ENCODE measurements around the gene CABP4.

Gene CABP4

DNA sequence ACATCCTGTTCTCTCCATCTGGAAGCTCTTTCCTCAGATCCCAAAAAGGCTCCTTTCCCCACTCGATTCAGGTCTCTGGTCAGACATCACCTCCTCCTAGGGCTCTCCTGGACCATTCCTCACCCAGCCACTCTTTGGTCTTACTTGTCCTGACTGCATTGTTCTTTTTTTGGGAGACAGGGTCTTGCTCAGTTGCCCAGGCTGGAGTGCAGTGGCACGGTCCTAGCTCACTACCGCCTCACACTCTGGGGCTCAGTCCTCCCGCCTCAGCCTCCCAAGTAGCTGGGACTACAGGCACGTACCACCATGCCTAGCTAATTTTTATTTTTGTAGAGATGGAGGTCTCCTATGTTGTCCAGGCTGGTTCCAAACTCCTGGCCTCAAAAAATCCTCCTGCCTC, 9.6 kb upstream of the CABP4 start:
- Histone ChIP-seq H3K9me3 (ENCODE audit: low read length) (no peaks in the 10 kb centered on the region), H3K27me3 (ENCODE audit: insufficient read depth, low read length) (no peaks in the 10 kb centered on the region), H3K4me1 (ENCODE audit: insufficient read depth, low read length) (peaks cover 8% of the 10 kb centered on the region), H3K36me3 (ENCODE audit: insufficient read depth, low read length) (peaks cover 7% of the 10 kb centered on the region), H3K4me3 (ENCODE audit: low read length) (no peak overlapping the region), H2AFZ (ENCODE audit: low read depth, low read length) (no peak overlapping the region)

DNA sequence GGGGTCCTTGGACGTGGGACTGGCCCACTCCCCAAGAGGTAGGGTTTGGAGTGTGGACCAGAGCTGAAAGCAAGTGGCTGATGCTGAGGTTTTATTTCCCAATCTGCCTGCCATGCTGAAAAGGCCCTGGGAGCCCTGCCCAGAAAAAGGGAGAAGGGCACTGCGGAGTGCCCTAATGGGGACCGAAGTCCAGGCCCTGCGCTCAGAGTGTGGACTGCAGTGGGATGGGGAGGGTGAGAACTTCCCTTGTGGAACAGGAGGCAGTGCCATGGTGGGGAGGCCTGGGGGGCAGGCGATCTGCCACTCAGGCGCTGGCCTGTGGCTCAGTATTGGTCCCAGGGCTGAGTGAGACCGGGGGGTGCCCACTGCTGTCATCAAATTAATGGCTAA, 6.9 kb upstream of the CABP4 start:
- no peak overlapping the region for H3K4me3 ChIP-seq (ENCODE audit: low read length)
- H3K9me3 ChIP-seq (ENCODE audit: low read length), result no peaks in the 10 kb centered on the region
- peaks cover 3% of the 10 kb centered on the region for H3K4me1 ChIP-seq (ENCODE audit: insufficient read depth, low read length)
- no peaks in the 10 kb centered on the region for H3K36me3 ChIP-seq (ENCODE audit: insufficient read depth, low read length)
- no peak overlapping the region for H2AFZ ChIP-seq (ENCODE audit: low read depth, low read length)
- no peaks in the 10 kb centered on the region for H3K27me3 ChIP-seq (ENCODE audit: insufficient read depth, low read length)

DNA sequence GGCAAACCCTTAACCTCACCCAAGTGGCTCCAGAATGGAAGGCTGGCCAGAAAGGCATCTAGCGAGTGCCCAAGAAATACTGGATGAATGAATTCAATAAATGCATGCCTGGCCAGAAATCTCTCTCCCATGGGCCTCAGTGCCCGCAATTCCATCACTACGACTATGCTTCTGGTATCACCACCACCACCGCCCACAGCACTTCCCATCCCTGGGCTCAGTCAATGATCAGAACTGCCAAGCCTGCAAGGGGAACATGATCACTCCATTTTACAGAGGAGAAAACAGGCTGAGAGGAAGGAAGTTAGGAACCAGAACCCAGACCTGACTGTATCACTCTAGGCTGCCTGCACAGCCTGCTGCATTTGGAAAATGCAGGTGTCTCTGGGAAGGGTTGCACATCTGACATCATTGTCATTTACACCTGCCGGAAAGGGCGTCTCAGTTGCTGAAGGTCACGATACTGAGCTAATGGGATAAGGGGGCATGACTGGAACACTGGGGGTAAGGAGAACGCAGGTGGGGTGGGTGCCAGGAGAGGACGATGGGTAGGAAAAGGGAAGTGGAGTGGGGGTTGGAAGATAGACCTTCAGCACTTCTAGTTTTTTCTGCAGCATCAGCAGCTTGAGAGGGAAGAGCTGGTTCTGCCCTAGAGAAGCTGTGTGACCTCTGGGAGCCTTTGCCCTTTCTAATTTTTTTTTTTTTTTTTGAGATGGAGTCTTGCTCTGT, 5.9 kb upstream of the CABP4 start:
- no peaks in the 10 kb centered on the region for H3K36me3 ChIP-seq (ENCODE audit: insufficient read depth, low read length)
- no peak overlapping the region for H3K4me3 ChIP-seq (ENCODE audit: low read length)
- H3K27me3 ChIP-seq (ENCODE audit: insufficient read depth, low read length), result no peaks in the 10 kb centered on the region
- H2AFZ ChIP-seq (ENCODE audit: low read depth, low read length), result no peak overlapping the region
- no peaks in the 10 kb centered on the region for H3K9me3 ChIP-seq (ENCODE audit: low read length)
- H3K4me1 ChIP-seq (ENCODE audit: insufficient read depth, low read length), result peaks cover 3% of the 10 kb centered on the region

- H3K4me3 ChIP-seq (ENCODE audit: low read length), result no peak overlapping the region
- H3K9me3 ChIP-seq (ENCODE audit: low read length), result no peaks in the 10 kb centered on the region
- H3K27me3 ChIP-seq (ENCODE audit: insufficient read depth, low read length), result no peaks in the 10 kb centered on the region
- no peak overlapping the region for H2AFZ ChIP-seq (ENCODE audit: low read depth, low read length)
- H3K4me1 ChIP-seq (ENCODE audit: insufficient read depth, low read length), result peaks cover 3% of the 10 kb centered on the region
- no peaks in the 10 kb centered on the region for H3K36me3 ChIP-seq (ENCODE audit: insufficient read depth, low read length)
These were observed 4.1 kb upstream of the CABP4 start for GRCh38 chr11:67450796-67451657.

DNA sequence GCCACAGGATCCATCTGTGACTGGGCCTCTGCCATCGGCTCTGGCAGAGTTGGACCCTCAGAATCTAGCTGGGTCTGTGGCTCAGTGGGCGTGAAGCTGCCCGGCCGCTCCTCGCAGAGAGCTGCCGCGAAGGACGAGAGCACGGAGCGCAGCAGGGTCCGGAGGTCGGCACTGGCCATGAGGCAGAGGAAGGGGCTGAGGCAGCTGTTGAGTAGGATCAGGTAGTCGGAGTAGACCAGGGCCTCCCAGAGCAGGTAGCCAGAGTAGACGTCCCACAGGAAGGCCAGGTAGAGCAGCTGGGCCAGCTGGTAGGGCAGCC, 3.5 kb upstream of the CABP4 start:
- Histone ChIP-seq H3K4me1 (ENCODE audit: insufficient read depth, low read length) (peaks cover 3% of the 10 kb centered on the region), H2AFZ (ENCODE audit: low read depth, low read length) (no peak overlapping the region), H3K4me3 (ENCODE audit: low read length) (no peak overlapping the region), H3K27me3 (ENCODE audit: insufficient read depth, low read length) (no peaks in the 10 kb centered on the region), H3K9me3 (ENCODE audit: low read length) (no peaks in the 10 kb centered on the region), H3K36me3 (ENCODE audit: insufficient read depth, low read length) (no peaks in the 10 kb centered on the region)

DNA sequence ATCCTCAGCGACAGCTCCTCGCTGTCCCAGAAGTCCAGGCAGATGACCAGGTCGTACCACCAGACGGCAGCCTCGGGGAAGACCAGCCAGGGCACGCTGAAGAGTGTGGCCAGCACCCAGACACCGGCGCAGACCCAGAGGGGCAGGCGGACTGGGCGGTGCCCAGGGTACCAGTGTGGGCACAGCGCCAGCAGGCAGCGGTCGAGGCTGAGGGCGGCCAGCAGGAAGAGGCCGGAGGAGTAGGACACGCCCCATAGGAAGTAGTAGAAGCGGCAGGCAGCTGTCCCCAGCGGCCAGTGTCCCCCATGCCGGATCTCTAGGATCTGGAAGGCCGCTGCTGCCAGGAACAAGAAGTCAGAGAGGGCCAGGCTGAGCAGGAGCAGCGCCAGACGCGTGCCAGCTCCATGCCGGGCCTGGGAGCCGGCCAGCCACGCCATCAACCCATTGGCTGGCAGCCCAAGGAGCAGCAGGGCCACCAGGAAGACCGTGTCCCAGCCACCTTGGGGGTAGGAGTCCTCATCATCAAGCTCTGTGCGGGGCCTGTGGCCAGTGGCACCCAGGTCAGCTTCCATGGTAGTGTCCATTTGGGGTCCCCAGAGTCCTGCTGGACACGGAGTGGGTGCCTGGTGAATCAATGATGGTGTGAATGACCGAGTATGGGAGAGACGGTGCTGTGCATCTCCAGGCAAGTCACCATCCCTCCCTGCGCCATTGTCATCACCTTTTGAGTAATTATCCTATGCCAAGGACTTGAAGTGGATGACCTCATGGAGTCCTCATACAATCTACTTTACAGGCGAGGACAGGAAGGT, 2.8 kb upstream of the CABP4 start, which contains the start of gene GPR152:
GPR152 (minus strand) TSS at position 589 of the 812 bp plus-strand sequence; CDS start at position 584, 5 bp downstream.
- no peak within 1 kb of the TSS for H3K4me3 ChIP-seq (ENCODE audit: low read length)

GRCh38 chr11:67453816-67454732, 1.1 kb upstream of the CABP4 start:
- Histone ChIP-seq H3K36me3 (ENCODE audit: insufficient read depth, low read length) (no peaks in the 10 kb centered on the region), H3K4me3 (ENCODE audit: low read length) (no peak overlapping the region), H3K9me3 (ENCODE audit: low read length) (no peaks in the 10 kb centered on the region)

More for the DNA sequence above, 2.8 kb upstream of the CABP4 start, which contains the start of gene GPR152:
- peaks cover 3% of the 10 kb centered on the region for H3K4me1 ChIP-seq (ENCODE audit: insufficient read depth, low read length)
- H3K36me3 ChIP-seq (ENCODE audit: insufficient read depth, low read length), result no peaks in the 10 kb centered on the region
- H2AFZ ChIP-seq (ENCODE audit: low read depth, low read length), result no peak within 1 kb of the TSS
- no peaks in the 10 kb centered on the region for H3K9me3 ChIP-seq (ENCODE audit: low read length)
- H3K27me3 ChIP-seq (ENCODE audit: insufficient read depth, low read length), result no peaks in the 10 kb centered on the region

DNA sequence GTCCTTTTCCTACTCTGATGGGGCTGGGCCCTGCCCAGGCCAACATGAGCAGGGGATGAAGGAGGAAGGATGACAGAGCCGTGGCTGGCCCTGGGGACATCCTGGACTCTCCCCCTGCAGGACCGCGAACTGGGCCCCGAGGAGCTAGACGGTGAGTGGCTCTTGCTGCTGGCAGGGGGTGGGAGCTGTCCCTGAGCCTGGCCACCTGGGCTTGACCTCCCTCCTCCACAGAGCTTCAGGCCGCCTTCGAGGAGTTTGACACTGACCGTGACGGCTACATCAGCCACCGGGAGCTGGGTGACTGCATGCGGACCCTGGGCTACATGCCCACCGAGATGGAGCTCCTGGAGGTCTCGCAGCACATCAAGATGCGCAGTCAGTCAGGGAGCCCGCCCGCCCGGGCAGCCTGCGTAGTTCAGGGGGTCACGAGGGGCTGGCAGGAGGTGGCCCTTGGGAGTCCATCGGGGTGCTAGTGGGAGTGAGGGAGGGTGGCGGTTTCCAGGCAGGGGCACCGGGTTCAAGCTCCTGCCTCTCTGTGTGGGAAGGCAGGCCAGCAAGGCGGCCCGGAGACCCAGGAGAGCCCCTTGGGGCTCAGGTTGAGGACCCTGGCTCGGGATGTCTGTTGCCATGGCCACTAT, 1.0 kb downstream of the CABP4 start:
- H3K36me3 ChIP-seq (ENCODE audit: insufficient read depth, low read length), result no peaks in the 10 kb centered on the region
- no peaks in the 10 kb centered on the region for H3K9me3 ChIP-seq (ENCODE audit: low read length)
- no peaks in the 10 kb centered on the region for H3K27me3 ChIP-seq (ENCODE audit: insufficient read depth, low read length)
- no peak overlapping the region for H2AFZ ChIP-seq (ENCODE audit: low read depth, low read length)
- no peak overlapping the region for H3K4me3 ChIP-seq (ENCODE audit: low read length)
- no peaks in the 10 kb centered on the region for H3K4me1 ChIP-seq (ENCODE audit: insufficient read depth, low read length)

More at GRCh38 chr11:67453816-67454732, 1.1 kb upstream of the CABP4 start:
- Histone ChIP-seq H3K27me3 (ENCODE audit: insufficient read depth, low read length) (no peaks in the 10 kb centered on the region), H3K4me1 (ENCODE audit: insufficient read depth, low read length) (peaks cover 3% of the 10 kb centered on the region), H2AFZ (ENCODE audit: low read depth, low read length) (no peak overlapping the region)

DNA sequence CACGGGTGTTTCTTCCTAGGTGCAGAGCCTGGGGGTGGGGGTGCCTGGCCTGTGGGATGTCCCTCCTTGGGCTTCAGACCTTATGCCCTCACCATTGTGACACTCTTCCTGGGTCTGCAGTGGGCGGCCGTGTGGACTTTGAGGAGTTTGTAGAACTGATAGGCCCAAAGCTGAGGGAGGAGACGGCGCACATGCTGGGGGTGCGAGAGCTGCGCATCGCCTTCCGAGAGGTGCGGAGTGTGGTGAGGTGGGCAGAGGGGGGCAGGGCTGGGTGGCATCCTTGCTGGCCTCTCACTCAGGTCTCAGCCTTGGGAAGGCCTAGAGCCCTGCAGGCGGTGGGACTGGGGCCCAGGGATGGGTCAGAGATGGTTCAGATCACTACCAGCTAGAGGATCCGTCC, 2.3 kb downstream of the CABP4 start:
- Histone ChIP-seq H2AFZ (ENCODE audit: low read depth, low read length) (no peak overlapping the region), H3K27me3 (ENCODE audit: insufficient read depth, low read length) (no peaks in the 10 kb centered on the region), H3K36me3 (ENCODE audit: insufficient read depth, low read length) (no peaks in the 10 kb centered on the region), H3K9me3 (ENCODE audit: low read length) (no peaks in the 10 kb centered on the region), H3K4me1 (ENCODE audit: insufficient read depth, low read length) (no peaks in the 10 kb centered on the region), H3K4me3 (ENCODE audit: low read length) (no peak overlapping the region)

GRCh38 chr11:67458266-67458665, 3.1 kb downstream of the CABP4 start:
- no peak overlapping the region for H3K4me3 ChIP-seq (ENCODE audit: low read length)
- no peaks in the 10 kb centered on the region for H3K27me3 ChIP-seq (ENCODE audit: insufficient read depth, low read length)
- H3K36me3 ChIP-seq (ENCODE audit: insufficient read depth, low read length), result no peaks in the 10 kb centered on the region
- H2AFZ ChIP-seq (ENCODE audit: low read depth, low read length), result no peak overlapping the region
- H3K4me1 ChIP-seq (ENCODE audit: insufficient read depth, low read length), result no peaks in the 10 kb centered on the region
- H3K9me3 ChIP-seq (ENCODE audit: low read length), result no peaks in the 10 kb centered on the region

DNA sequence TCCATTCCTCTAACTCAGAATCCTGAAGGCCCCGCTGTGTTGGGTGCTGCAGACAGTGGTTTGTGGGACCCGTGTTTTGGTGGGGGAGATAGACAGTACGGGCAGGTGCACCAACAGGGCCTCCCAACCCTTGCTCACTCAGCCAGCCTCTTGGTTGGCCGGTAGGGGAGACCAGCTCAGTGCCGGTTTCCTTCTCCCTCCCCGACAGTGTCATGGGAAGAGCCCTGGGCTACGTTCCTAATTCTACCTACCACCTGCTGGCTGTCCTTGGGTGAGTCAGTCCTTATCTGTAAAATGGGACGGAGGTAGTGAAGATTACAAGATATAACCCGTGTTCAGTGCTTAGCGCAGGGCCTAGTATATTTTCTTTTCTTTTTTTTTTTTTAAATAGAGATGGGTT, 8.0 kb downstream of the CABP4 start:
- Histone ChIP-seq H3K9me3 (ENCODE audit: low read length) (no peaks in the 10 kb centered on the region), H3K4me1 (ENCODE audit: insufficient read depth, low read length) (peaks cover 14% of the 10 kb centered on the region), H3K4me3 (ENCODE audit: low read length) (no peak overlapping the region), H3K36me3 (ENCODE audit: insufficient read depth, low read length) (no peaks in the 10 kb centered on the region), H3K27me3 (ENCODE audit: insufficient read depth, low read length) (no peaks in the 10 kb centered on the region), H2AFZ (ENCODE audit: low read depth, low read length) (no peak overlapping the region)
